GM21786 (cell line): ENCODE data around the gene PLSCR1.
"Not testable (repeated sequence)": the region's sequence is repeated elsewhere in the genome, so short reads cannot be mapped to it uniquely, and the experiment has no call there.

Experiments used
- ATAC-seq: cut with Tn5 transposase; IDR thresholded peaks from one replicate; pipeline ENCODE4 v1.9.1; 2021; ENCODE audit not compliant: unreplicated experiment

Gene PLSCR1

DNA sequence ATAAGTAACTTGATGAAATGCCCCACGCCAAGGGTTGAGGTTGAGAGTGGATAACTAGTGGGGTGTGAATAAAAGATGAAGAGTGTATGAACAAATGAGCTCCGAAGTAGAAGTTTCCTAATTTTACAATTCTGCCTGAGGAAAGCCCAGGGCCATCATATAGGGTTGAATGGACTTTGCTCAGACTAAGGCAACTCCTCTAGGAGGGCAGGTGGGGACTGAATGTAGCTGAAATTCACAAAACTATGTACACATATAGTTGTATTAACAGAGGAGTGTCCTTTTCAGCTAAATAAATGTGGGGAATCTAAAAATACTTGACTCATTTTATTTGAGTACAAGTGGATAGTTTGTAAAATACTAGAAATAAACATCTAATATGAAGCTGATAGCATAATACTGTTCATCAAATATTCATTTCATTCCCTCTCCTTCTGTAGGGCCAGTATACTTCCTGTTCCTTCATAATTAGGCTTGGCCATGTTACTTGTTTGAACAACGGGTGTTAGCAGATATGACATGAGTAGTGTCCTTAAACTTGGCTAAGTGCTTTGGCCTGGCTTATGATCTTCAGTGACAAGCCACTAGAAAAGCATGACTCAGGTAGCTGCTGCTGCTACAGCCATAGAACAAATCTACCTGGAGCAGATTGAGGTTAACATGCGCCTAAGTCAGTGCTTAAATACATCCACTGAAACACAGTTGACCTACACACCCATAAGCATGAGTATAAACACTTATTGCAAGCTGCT, 26.5 kb downstream of the PLSCR1 start:
- ATAC-seq, result no peak

DNA sequence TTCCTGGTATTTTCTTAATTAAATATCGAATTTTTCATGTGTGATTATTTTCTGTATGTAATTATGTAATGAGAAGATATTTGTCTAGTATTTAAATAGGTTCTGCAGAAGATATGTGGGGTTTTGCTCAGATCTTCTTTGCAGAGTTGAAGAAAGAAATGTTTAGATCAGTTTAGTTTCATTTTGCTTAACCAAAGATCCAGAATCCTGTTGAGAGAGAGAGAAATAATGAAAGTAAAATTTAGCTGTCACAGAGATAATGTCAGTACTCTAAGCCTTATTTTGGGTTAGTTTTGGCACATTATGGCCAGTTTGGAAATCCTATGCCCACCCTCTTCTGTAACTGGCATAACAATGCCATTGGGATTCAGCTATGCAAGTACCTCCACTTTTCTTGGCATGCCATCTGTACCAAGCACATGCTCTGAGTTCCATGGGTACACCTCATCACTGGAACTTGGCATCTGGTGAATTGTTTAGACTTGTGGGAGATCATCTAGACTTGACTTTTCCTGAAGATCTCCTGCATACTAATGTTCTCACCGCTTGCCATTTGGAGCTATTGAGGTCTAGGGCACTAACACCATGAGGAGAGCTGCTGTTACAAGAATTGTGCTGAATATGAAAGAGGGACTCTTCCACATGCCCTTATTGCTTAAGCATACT, 30.9 kb downstream of the PLSCR1 start:
- no peak for ATAC-seq

GRCh38 chr3:146511402-146512134, 32.8 kb downstream of the PLSCR1 start:
- ATAC-seq, result no peak

GRCh38 chr3:146507331-146508120, 36.9 kb downstream of the PLSCR1 start:
- no peak for ATAC-seq

- ATAC-seq, result no peak
Measured at GRCh38 chr3:146505516-146505915, 38.9 kb downstream of the PLSCR1 start.

DNA sequence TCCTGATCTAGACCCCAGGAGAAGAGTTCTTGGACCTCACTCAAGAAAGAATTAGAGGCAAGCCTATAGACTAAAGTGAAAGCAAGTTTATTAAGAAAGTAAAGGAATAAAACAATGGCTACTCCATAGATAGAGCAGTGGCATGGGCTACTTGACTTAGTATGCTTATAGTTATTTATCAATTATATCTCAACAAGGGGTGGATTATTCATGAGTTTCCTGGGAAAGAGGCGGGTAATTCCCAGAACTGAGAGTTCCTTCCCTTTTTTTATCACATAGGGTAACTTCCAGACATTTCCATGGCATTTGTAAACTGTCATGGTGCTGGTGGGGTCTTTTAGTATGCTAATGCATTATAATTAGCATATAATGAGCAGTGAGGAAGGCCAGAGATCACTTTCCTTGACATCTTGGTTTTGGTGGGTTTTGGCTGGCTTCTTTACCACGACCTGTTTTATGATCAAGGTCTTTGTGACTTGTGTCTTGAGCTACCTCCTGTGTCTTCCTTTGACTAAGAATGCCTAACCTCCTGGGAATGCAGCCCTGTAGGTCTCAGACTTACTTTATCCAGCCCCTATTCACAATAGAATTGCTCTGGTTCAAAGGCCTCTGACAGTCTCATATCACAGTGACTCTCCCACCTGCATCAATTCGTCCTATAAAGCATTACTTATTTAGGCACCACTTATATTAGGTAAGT, 39.8 kb downstream of the PLSCR1 start:
- ATAC-seq, result no peak

GRCh38 chr3:146503461-146504202, 40.8 kb downstream of the PLSCR1 start:
- ATAC-seq, result peak; percentile 97

- ATAC-seq, result no peak
Measured at GRCh38 chr3:146502887-146503460, 41.4 kb downstream of the PLSCR1 start.

DNA sequence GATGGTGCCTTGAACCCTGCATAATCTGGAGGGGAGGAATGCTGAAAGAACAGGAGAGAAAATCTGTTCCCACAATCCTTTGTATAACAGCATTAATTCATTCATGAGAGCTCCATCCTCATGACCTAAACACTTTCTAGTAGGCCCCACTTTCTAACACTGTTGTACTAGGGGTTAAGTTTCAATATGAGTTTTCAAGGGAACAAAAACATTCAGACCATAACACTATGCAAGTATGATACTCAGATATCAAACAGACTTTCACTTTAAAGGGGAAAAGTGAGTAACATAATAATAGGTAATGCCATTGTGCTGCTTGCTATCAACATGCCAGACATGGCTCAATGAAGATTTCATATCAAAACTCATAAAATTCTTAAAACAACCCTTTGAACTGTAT, 42.7 kb downstream of the PLSCR1 start:
- ATAC-seq, result no peak

DNA sequence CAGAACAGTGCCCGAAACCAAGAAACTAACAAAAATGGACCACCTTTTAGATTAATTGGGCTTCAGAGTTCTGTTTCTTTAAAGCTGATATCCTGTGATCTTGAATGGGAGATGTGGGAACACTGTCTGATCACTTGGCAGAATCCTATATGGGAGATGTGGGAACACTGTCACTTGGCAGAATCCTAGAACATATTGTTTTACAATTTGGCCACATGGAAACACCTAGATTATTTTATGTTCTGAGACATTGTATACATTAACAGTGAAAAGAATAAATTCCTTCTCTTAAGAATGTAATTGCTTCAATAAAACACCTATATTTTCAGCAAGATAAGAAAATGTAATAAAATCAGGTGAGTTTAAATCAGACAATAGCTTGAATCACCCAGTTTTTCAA, 44.7 kb downstream of the PLSCR1 start:
- no peak for ATAC-seq

- no peak for ATAC-seq
Measured at GRCh38 chr3:146498002-146498736, 46.2 kb downstream of the PLSCR1 start.

DNA sequence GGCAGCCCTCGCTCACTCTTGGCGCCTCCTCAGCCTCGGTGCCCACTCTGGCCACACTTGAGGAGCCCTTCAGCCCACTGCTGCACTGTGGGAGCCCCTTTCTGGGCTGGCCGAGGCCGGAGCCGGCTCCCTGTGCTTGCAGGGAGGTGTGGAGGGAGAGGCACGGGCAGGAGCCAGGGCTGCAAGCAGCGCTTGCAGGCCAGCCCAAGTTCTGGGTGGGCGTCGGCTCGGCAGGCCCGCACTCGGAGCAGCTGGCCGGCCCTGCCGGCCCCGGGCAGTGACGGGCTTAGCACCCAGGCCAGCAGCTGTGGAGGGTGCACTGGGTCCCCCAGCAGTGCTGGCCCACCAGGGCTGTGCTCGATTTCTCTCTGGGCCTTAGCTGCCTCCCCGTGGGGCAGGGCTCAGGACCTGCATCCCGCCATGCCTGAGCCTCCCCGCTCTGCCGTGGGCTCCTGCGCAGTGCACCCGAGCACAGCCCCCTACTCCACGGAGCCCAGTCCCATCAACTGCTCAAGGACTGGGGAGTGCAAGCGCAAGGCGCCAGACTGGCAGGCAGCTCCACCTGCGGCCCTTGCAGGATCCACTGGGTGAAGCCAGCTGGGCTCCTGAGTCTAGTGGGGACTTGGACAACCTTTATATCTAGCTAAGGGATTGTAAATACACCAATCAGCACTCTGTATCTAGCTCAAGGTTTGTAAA, 47.1 kb downstream of the PLSCR1 start:
- not testable (repeated sequence) for ATAC-seq

GRCh38 chr3:146496726-146497125, 47.7 kb downstream of the PLSCR1 start:
- ATAC-seq, result no peak

DNA sequence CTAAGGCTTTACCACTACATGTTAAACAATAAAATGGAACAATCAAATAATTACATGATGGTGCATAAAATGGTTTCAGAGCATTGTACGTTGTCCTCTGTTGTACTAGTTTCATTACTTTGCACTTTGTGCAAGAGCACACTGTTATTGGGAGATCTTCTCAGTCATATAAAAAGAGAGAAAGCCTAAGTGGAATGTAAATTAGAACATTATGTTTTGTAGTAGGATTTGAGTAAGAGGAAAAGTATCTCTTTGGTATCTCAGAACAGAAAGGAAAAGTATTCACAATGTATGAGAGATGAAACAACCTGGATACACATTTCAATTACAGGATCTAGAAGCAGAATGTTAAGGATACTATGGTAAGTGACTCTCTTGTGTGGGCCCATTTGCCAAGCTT, 48.2 kb downstream of the PLSCR1 start:
- no peak for ATAC-seq

DNA sequence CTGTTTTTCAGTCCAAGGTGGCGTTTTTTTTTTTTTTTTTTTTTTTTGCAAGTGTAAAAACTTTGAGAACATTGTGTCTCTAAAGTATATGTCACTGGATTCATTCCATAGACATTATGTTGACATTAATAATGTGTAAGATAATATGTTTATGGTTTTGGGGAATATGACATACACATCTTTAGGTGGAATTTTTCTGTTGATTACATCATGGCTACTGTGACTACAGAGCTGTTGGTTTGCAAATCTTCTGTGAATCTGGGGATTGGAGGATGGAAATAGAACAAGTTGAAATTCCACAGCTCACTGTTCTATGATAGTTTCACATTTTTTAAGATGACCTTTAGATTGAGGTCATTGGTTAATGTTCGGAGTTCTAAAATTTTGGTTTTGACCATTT, 50.6 kb downstream of the PLSCR1 start:
- ATAC-seq, result no peak

DNA sequence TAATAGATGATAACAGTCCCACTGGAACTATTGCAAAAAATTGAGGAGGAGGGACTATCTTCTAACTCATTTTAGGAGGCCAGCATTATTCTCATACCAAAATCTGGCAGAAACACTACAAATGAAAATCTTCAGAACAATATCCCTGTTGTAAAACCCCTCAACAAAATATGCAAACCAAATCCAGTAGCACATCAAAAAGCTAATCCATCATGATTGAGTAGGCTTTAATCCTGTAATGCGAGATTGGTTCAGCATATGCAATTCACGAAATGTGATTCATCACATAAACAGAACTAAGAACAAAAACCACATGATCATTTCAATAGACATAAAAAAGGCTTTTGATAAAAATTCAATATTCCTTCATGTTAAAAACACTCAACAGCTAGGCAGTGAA, 51.2 kb downstream of the PLSCR1 start:
- no peak for ATAC-seq

GRCh38 chr3:146491303-146491702, 53.1 kb downstream of the PLSCR1 start:
- ATAC-seq, result no peak

DNA sequence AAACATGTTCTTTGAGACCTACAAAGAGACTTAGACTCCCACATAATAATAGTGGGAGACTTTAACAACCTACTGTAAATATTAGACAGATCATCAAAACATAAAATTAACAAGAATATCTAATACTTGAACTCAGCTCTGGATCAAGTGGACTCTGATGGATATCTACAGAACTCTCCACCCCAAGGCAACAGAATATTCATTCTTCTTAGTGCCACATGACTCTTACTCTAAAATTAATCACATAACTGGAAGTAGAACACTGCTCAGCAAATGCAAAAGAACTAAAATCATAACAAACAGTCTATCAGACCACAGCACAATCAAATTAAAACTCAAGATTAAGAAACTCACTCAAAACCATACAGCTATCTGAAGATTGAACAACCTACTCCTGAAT, 59.1 kb downstream of the PLSCR1 start:
- no peak for ATAC-seq
